GM08714 (cell line): ENCODE measurements around the gene APC2.
A peak's percentile ranks its signal among the peaks of the same experiment; 100 is the strongest.
"Not testable (repeated sequence)": the region's sequence is repeated elsewhere in the genome, so short reads cannot be mapped to it uniquely, and the experiment has no call there.

Experiments
- H3K4me3 ChIP-seq: fragments of 200-500 bp; sonication (Bioruptor generic); 2 replicates; pipeline ENCODE4 v1.5.1; 2014; ENCODE audit warnings: mild to moderate bottlenecking, low read length, inconsistent platforms
- ZNF274 ChIP-seq: IDR thresholded peaks from 2 replicates; pipeline ENCODE4 v1.6.1; 2012; ENCODE audit warnings: mild to moderate bottlenecking, low read depth, low read length

The APC2 gene

DNA sequence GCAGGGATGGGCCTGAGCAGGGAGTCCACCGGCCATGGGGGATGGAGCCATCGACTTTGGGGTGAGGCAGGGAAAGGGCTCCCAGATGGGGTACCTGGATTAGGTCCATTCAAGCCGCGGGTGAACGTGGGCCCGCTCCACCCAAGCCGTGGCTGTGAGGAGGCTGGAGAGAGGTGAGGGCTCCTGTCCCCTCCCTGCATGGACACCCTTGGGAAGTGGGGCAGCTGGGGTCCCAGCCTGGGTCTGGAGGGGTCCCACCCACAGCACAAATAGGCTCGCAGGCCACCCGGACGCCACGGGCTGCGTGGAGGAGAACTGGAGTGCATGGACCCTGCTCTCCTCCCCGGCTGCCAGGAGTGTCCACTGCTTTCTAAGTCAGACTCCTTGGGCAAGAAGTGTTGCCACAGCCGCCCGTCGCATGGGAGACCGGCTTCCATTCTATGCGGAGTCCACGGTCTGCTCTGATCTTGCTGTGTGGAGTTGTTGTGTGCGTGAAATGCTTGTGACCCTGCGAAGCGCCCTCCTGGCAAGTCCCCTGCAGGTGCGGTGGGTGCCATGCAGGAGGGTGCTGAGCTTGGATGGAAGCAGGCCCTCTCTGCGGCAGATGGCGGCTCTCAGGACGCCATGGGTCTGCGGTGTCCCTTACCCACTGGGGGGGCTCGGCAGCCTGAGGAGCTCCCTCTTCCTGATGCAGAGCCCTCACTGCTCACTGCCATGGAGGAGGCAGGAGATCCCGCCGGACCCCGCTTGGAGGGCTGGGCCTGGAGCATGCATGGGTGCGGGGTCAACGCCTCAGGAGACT, 40.5 kb upstream of the APC2 start:
- TF ChIP-seq ZNF274, result no peak
- peak overlapping the region; percentile 67 for H3K4me3 ChIP-seq

GRCh38 chr19:1410136-1410786, 39.7 kb upstream of the APC2 start:
- no peak for TF ChIP-seq ZNF274
- H3K4me3 ChIP-seq, result no peak overlapping the region

DNA sequence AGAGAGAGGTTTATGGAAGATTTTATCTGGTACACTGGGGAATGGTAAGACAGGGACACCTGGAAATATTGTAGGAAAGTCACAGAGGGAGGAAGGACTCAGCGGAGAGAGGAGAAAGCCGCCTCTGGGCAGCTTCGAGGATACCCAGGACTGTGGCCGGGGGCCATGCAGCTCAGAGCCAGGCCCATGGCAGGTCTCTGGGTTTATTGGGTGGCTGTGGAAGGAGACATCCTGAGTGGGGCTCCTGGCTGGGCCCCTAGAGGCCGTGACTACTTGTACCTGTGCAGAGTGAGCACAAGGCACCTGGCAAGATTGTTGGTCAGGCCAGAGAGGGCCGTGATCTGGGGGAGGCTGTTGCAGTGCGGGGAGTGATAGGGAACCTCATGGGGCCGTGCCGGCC, 39.1 kb upstream of the APC2 start:
- no peak for TF ChIP-seq ZNF274

DNA sequence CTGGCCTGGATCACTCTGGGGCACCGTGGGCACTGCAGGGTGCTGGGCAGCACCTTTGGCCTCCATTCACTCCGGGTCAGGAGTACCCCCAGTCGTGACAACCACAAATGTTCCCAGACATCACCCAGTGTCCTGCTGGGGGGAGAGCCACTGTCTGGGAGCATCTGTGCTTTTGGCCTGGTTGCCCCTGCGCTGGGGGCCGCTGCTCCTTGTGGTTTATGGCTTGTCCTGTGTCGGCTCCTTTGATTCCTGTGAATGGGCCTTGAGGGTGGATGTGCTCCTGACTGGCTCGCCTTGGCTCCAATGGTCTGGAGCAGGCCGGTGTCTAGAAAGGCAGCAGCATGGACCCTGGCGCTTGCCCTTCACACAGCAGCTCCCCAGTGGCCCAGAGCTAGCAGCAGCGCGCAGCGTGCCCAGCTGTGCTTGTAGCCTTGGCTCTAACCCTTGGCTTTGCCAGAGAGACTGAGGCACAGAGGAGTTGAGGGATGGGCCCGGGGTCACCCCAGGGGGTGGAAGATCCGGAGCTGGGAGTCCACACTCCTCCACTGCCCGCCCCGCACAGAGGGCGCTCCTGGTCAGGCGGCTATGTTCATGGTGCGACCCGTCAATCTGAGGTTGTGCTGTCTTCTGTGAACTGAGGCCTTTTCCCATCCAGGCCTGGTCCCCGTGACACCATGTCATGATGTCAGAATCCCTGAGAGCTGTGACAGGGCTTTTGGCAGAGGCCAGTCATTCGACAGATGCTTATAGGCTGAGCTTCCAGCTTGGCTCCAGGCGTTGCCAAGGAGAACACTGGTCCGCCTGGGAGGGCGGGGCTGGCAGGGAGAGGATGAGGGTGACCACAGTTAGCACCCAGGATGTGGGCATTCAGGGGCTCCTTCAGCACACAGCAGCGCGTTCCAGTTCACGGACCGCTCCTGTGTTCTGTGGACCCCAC, 38.4 kb upstream of the APC2 start:
- no peak overlapping the region for H3K4me3 ChIP-seq
- no peak for TF ChIP-seq ZNF274

More for the DNA sequence above, 39.1 kb upstream of the APC2 start:
- H3K4me3 ChIP-seq, result no peak overlapping the region

GRCh38 chr19:1412323-1412923, 37.5 kb upstream of the APC2 start:
- no peak overlapping the region for H3K4me3 ChIP-seq
- TF ChIP-seq ZNF274, result no peak

DNA sequence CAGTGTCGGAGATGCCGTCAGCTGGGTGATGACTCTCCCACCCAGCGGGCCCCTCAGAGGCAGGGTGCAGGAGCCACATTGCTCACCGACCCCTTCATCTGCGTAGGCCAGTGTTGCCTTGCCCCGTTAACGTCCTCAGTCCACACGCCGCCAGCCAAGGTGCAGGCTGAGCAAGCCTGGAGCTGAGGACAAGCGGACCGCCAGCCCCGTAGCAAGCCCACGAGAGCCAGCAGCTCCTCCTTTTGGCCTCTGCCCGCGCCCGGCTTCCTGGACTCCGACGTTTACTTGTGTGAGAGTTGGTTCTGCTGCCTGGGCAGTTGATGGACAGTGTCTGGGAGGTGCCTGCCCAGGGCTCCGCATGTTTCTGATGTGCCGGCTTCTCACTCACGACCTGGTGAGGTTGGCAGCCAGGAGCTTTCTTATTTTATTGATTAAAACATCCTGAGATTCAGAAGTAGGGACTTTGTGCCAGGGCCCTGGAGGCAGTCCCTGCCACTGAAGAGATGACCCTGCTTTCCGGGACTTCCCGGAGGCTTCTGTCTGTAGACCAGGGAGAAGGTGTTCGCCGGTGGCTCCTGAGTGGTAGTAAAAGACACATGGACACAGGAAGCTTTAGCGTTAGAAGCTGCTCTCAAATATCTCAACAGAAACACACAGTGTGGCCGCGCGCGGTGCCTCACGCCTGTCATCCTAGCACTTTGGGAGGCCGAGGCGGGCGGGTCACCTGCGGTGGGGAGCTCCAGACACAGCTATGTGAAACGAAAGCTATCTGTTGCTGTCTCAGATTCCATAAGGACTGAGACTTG, 36.7 kb upstream of the APC2 start:
- TF ChIP-seq ZNF274, result no peak
- H3K4me3 ChIP-seq, result no peak overlapping the region

DNA sequence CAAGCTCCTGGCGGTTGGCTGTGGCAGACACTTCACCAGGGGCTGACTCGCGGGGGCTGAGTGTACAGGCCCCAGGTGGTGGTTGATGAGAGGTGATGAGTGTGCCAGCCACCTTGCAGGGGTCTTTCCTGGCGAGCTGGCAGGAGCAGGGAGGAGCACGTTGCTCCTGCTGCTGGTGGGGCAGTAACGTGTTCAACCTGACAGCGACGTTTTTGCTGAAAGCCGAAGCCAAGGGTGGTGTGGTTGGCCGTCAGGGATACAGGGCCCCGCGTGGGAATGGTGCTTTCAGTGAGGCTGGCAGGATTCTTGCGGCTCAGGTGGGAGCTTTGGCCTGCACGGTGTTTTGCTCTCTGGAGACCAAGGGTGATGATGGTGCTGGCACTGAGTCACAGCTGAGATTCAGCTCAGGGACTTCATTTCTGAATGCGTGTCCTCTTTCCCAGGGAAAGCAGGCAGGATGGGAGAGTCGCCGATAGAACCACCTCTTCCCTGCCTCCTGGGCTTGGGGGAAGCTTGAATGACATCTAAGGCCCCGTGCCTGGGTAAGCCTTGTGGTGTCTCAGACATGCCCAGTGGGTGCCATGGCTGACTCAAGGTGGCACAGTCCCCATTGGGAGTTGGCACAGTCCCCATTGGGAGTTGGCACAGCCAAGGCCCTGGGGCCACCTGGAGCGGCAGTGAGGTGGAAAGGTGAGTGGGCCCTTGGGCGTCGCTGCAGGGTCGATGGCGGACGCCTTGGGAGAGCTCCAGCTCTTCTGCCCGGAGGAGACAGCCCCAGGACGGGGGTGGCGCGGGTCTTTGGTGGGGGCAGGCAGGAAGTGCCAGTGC, 33.7 kb upstream of the APC2 start:
- no peak overlapping the region for H3K4me3 ChIP-seq
- TF ChIP-seq ZNF274, result no peak

GRCh38 chr19:1417145-1417544, 32.8 kb upstream of the APC2 start:
- H3K4me3 ChIP-seq, result no peak overlapping the region
- no peak for TF ChIP-seq ZNF274

GRCh38 chr19:1417681-1418495, 32.0 kb upstream of the APC2 start:
- no peak for TF ChIP-seq ZNF274
- H3K4me3 ChIP-seq, result no peak overlapping the region

DNA sequence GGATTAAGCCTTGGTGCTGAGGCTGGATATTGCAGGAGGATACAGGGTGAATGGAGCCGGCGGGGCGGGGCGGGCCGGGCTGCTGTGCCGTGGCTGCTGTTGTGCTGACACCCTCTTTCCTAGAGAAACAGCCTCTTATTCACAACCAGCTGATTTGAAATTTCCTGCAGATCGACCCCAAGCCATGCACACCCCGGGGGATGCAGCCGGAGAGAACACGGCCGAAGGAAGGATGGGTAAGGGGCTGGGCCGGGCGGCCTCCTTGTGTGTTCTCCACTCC, 31.5 kb upstream of the APC2 start:
- no peak for TF ChIP-seq ZNF274
- no peak overlapping the region for H3K4me3 ChIP-seq

- TF ChIP-seq ZNF274, result no peak
- no peak overlapping the region for H3K4me3 ChIP-seq
Measured at GRCh38 chr19:1418951-1419738, 30.8 kb upstream of the APC2 start.

- H3K4me3 ChIP-seq, result not testable (repeated sequence)
Measured at GRCh38 chr19:1420085-1420484, 29.8 kb upstream of the APC2 start.
